ENCODE measurements around the gene IQSEC3. TPM values are rescaled to one million over a fixed set of nuclear protein-coding genes. Genes with fewer than 3 reads are reported as not detected.

IQSEC3 gene
- total RNA-seq, 2 experiments from 2014 or later, result 3.2 to 3.6 TPM

DNA sequence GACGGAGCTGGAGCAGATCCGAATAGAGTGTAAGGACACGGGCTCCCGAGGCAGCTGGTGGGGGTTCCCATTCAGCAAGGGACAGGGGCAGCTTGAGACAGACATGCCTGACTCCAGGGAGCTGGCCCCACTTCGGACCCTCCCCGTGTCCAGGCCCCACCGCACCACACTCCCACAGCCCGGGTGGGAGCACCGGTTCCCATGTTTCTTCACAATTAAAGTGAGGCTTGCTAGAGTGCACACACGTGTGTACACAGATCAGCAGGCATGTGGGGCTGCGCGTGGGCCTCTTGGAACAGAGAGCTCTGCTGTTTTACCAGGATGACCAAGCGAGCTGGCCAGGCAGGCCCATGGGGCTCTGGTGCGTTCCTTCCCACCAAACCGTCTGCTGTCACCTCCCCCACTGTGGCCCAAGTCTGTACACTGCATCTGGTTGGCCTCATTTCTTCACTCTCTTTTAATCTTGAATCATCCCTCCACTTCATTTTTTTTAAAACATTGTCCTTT, 99.3 kb downstream of the IQSEC3 start:
- no peak overlapping the region for H3K4me3 Mint-ChIP-seq
- H3K27ac Mint-ChIP-seq, result no peak overlapping the region
- H3K4me1 Mint-ChIP-seq, result peaks cover 16% of the 10 kb centered on the region
- no peaks in the 10 kb centered on the region for H3K36me3 Mint-ChIP-seq
- H3K27me3 Mint-ChIP-seq, result no peaks in the 10 kb centered on the region
- no peak for DNase-seq
- no peaks in the 10 kb centered on the region for H3K9me3 Mint-ChIP-seq

DNA sequence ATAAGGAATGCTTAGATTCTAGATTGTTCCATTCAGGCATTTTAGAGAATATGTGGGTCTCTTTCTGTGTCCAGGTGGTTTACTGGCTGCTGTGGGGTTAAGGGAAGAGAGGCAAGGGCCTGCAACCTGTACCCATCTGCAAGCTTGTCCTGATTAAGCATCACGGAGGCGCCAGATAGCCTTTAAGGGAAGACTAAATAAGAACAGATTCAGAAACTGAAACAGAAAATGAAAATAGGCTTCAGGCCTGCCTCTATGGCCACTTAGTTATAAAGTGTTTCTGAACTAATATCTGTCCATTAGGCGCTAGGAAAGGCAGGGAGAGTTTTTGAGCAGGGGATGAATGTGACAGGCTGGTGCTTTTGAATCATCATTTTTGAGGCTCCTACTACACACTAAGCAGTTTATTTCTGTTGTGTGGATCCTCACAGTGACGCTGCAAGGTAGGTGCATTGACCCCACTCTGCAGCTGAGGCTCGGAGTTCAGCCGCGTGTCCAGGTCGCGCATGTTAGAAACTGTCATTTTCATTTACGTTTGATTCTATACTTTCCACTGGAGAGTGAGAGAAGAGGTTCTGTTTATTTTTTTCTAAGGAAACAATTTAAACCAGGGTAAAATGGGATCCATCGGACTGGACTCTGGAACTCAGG, 100.0 kb downstream of the IQSEC3 start:
- peaks cover 16% of the 10 kb centered on the region for H3K4me1 Mint-ChIP-seq
- H3K27me3 Mint-ChIP-seq, result no peaks in the 10 kb centered on the region
- H3K36me3 Mint-ChIP-seq, result no peaks in the 10 kb centered on the region
- H3K4me3 Mint-ChIP-seq, result no peak overlapping the region
- no peak overlapping the region for H3K27ac Mint-ChIP-seq
- DNase-seq, result no peak
- no peaks in the 10 kb centered on the region for H3K9me3 Mint-ChIP-seq

DNA sequence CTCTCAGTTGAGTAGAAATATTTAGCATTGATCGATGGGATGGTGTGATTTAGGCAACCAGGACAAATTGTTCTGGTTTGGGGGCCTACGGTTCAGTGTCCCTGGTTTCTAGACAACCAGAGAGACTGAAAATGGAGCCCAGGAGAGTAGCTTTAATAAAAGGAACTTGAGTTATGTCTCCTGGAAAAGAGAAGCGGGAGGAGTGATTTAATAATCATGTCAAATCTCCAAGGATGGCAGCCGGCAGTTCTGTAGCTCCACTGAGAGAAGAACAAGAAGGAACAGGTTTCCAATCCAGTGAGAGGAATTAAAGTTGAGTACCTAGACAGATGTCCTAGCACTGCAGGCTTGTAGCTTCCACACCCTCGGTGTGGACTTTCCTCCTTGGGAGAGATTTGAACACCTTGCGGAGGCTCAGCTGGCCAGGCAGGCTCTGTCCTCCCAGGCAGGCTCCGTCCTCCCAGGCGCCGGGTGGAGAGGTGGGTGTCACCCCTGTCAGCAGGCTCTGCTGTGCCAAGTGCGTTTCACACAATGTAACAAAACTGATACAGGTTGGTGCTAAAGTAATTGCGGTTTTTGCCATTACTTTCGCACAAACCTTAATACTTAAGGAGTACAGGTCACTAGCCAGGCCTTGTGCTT, 101.5 kb downstream of the IQSEC3 start:
- H3K27me3 Mint-ChIP-seq, result peaks cover 4% of the 10 kb centered on the region
- H3K4me1 Mint-ChIP-seq, result peaks cover 16% of the 10 kb centered on the region
- H3K4me3 Mint-ChIP-seq, result no peak overlapping the region
- no peak overlapping the region for H3K27ac Mint-ChIP-seq
- no peaks in the 10 kb centered on the region for H3K36me3 Mint-ChIP-seq
- H3K9me3 Mint-ChIP-seq, result no peaks in the 10 kb centered on the region
- DNase-seq, result no peak

- peaks cover 16% of the 10 kb centered on the region for H3K4me1 Mint-ChIP-seq
- no peak overlapping the region for H3K27ac Mint-ChIP-seq
- DNase-seq, result no peak
- no peak overlapping the region for H3K4me3 Mint-ChIP-seq
- H3K9me3 Mint-ChIP-seq, result no peaks in the 10 kb centered on the region
- no peaks in the 10 kb centered on the region for H3K36me3 Mint-ChIP-seq
- H3K27me3 Mint-ChIP-seq, result peaks cover 4% of the 10 kb centered on the region
Observed at GRCh38 chr12:168763-169525, 102.4 kb downstream of the IQSEC3 start.

GRCh38 chr12:169528-170370, 103.2 kb downstream of the IQSEC3 start:
- no peak for DNase-seq
- peaks cover 4% of the 10 kb centered on the region for H3K27me3 Mint-ChIP-seq
- no peaks in the 10 kb centered on the region for H3K9me3 Mint-ChIP-seq
- H3K27ac Mint-ChIP-seq, result no peak overlapping the region
- H3K36me3 Mint-ChIP-seq, result no peaks in the 10 kb centered on the region
- H3K4me3 Mint-ChIP-seq, result no peak overlapping the region
- H3K4me1 Mint-ChIP-seq, result peaks cover 16% of the 10 kb centered on the region

DNA sequence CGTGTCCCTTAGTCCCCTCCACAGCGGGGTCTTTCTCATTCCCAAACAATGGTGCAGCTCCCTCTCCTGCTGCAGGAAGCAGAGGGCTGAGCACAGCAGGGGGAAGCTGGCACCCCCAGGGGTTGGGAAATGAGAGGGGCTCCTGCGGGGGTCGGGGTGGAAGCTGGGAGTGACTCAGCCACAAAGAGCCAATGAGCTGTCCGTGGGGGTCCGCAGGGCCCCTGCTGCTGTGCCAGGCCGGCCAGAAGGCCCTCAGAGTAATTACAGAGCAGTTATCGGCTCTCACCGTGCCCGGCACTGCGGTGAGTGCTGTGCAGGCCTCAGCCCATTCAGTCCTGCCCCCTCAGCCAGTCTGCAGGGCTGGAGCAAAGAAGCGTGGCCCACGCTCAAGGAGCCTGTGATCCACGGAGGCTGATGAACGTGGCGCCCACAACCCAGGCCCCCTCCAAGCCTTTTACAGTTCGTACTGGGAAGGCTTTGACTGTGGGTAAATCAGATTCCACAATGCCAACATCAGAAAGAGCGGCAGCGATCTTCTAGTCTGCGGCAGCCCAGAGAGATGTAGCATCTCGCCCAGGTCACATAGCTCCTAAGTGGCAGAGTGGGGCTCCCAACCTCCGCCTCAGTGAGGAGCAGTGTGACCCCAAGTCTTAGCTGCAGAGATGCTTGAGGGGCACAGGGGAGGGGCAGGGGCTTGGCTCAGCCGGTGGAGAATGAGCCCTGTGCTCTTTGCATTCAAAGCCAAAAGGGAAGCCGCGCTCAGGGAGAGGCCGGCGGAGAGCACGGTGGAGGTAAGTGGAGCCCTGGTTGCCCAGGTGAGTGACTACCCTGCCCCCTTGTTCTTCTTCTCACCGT, 104.0 kb downstream of the IQSEC3 start:
- Mint-ChIP-seq H3K27ac (no peak overlapping the region), H3K4me1 (peaks cover 16% of the 10 kb centered on the region), H3K27me3 (peaks cover 4% of the 10 kb centered on the region), H3K4me3 (no peak overlapping the region), H3K9me3 (no peaks in the 10 kb centered on the region), H3K36me3 (no peaks in the 10 kb centered on the region)
- DNase-seq, result no peak

GRCh38 chr12:171276-171675, 104.7 kb downstream of the IQSEC3 start:
- Mint-ChIP-seq H3K9me3 (no peaks in the 10 kb centered on the region), H3K36me3 (no peaks in the 10 kb centered on the region), H3K27me3 (peaks cover 4% of the 10 kb centered on the region), H3K4me1 (peaks cover 16% of the 10 kb centered on the region), H3K27ac (no peak overlapping the region), H3K4me3 (no peak overlapping the region)
- DNase-seq, result no peak

DNA sequence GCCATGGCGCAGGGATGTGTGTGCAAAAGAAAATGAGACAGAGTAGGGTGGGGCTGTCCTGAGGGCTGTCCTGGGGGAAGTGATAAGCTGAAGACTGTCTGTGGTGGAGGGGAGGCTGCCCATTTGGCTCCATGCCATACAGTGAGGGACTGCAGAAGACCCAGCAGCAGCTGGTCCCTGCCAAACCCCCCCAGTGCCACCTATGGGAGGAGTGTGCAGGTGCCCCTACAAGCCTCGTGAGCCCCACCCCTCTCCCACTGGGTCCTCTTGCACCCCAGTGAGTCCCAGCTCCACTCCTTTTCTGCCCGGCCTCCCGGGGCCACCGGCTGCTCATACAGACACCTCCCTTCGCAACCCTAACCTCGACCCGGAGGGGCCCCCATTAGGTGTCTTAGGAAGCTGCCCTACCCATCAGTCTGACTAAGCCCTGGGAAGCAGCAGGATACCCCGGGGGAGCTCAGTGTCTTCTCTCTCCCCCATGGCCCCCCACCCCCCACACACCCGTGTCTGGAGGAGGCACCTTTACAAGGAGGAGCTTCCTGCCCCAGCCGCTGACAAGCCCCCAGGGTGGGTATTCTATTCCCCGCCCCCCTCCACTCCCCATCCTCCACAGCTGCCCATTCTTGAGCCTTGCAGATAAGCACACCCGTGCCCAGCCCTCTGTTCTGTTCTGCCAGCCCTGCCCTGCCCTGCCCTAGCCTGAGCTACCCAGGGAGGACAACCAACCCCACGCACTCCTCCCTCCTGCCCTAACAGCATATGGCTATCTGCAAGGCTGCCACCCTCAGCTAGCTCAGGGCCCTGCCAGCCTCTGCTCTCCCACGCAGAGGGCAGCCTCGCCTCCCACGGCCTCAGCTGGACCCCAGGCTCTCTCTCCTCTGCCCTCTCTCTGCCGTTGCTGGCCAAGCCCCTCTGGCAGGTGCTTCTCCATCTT, 105.4 kb downstream of the IQSEC3 start:
- no peak overlapping the region for H3K27ac Mint-ChIP-seq
- H3K4me3 Mint-ChIP-seq, result no peak overlapping the region
- no peaks in the 10 kb centered on the region for H3K9me3 Mint-ChIP-seq
- no peak for DNase-seq
- H3K4me1 Mint-ChIP-seq, result peaks cover 16% of the 10 kb centered on the region
- H3K36me3 Mint-ChIP-seq, result no peaks in the 10 kb centered on the region
- H3K27me3 Mint-ChIP-seq, result peaks cover 4% of the 10 kb centered on the region

GRCh38 chr12:172732-173161, 106.2 kb downstream of the IQSEC3 start:
- H3K4me3 Mint-ChIP-seq, result no peak overlapping the region
- no peak overlapping the region for H3K27ac Mint-ChIP-seq
- peaks cover 5% of the 10 kb centered on the region for H3K27me3 Mint-ChIP-seq
- H3K9me3 Mint-ChIP-seq, result no peaks in the 10 kb centered on the region
- H3K4me1 Mint-ChIP-seq, result peaks cover 16% of the 10 kb centered on the region
- no peaks in the 10 kb centered on the region for H3K36me3 Mint-ChIP-seq
- no peak for DNase-seq

GRCh38 chr12:174124-174523, 107.6 kb downstream of the IQSEC3 start:
- DNase-seq, result no peak
- H3K4me1 Mint-ChIP-seq, result peaks cover 7% of the 10 kb centered on the region
- peaks cover 14% of the 10 kb centered on the region for H3K27me3 Mint-ChIP-seq
- no peaks in the 10 kb centered on the region for H3K36me3 Mint-ChIP-seq
- H3K4me3 Mint-ChIP-seq, result no peak overlapping the region
- H3K9me3 Mint-ChIP-seq, result no peaks in the 10 kb centered on the region
- H3K27ac Mint-ChIP-seq, result no peak overlapping the region

DNA sequence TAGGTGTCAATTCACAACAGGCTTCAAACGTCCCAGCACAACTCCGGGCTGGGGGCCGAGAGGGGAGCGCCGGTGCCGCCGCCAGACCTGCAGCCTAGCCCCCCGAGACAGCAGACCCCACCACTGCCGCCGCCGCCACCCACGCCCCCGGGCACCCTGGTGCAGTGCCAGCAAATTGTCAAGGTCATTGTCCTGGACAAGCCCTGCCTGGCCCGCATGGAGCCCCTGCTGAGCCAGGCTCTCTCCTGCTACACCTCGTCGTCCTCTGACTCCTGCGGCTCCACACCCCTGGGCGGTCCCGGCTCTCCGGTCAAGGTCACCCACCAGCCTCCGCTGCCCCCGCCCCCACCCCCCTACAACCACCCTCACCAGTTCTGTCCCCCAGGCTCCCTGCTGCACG, 108.0 kb downstream of the IQSEC3 start:
- Mint-ChIP-seq H3K36me3 (no peaks in the 10 kb centered on the region), H3K4me1 (peaks cover 3% of the 10 kb centered on the region), H3K27me3 (peaks cover 14% of the 10 kb centered on the region), H3K27ac (no peak overlapping the region), H3K4me3 (no peak overlapping the region), H3K9me3 (no peaks in the 10 kb centered on the region)
- DNase-seq, result no peak

DNA sequence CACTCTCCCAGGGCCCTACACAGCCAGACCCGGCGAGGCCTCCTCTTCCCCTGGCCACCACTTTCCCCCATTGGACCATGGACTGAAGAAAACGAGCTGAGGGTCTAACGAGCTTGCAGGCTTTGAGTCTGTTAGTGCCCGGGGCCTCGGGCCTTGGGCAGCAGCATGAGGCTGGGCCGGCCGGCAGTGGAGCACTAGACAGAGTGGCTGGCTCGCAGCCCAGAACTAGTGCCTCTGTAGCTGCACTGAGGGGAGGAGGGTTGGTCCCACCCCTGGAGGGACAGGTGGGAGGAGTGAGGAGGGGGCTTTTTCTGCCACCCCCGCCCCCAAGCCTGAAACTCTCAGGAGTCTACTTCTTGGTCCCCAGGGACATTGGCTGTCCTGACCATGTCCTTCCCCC, 108.7 kb downstream of the IQSEC3 start:
- Mint-ChIP-seq H3K27ac (no peak overlapping the region), H3K27me3 (peaks cover 19% of the 10 kb centered on the region), H3K36me3 (no peaks in the 10 kb centered on the region), H3K4me1 (peaks cover 2% of the 10 kb centered on the region), H3K9me3 (no peaks in the 10 kb centered on the region), H3K4me3 (no peak overlapping the region)
- DNase-seq, result no peak

DNA sequence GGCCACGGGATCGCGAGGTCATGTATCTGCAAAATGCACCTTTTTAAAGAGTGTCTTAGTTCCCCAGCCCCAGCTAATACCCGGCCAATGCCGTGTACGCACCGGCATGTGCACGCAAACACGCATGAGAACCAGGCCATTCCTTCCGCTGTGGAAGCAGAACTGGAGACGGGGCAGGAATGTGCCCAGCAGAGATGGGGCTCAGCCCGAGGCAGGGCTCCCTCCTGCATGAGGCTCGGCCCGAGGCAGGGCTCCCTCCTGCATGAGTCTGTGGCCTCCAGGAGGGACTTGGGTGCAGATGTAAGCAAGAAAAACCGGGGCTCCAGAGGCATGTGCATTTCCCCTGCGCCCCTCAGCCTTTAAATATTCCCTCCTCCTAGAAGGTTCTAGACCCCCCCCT, 109.2 kb downstream of the IQSEC3 start:
- no peak for DNase-seq
- Mint-ChIP-seq H3K4me1 (peaks cover 5% of the 10 kb centered on the region), H3K27ac (no peak overlapping the region), H3K4me3 (no peak overlapping the region), H3K36me3 (no peaks in the 10 kb centered on the region), H3K27me3 (peaks cover 22% of the 10 kb centered on the region), H3K9me3 (no peaks in the 10 kb centered on the region)
